Kidney (tissue), 14 donors: ENCODE measurements around the gene VRK1. TPM values are rescaled to one million over a fixed set of nuclear protein-coding genes. Genes with fewer than 3 reads are reported as not detected.

Source experiments
- DNase-seq, 5 donors: peaks; one replicate each; pipeline ENCODE4 v3.0.0-alpha.2; 2013 to 2020
- FAIRE-seq: peaks from 2 replicates; lab custom pipeline; 2012; peaks lifted over from hg19 to GRCh38; lab: Jason Lieb, UNC
- H3K27ac ChIP-seq, 2 donors: one replicate each; pipeline ENCODE4 v1.7.0; 2013; ENCODE audit warnings: low read depth in 2 of 2, low read length in 2 of 2, inconsistent platforms in 1 of 2
- H3K27me3 ChIP-seq: one replicate; pipeline ENCODE4 v1.7.1; 2013; ENCODE audit warnings: low read length, inconsistent platforms; ENCODE audit not compliant: control insufficient read depth, insufficient read depth
- H3K36me3 ChIP-seq, 3 donors: one replicate each; pipeline versions ENCODE4 v1.7.0 to v1.7.1; 2013; ENCODE audit warnings: low read length in 3 of 3, control low read depth in 1 of 3, inconsistent platforms in 1 of 3; ENCODE audit not compliant: insufficient read depth in 3 of 3, control insufficient read depth in 2 of 3
- H3K4me1 ChIP-seq, 3 donors: one replicate each; pipeline versions ENCODE4 v1.7.0 to v1.7.1; 2013; ENCODE audit warnings: low read length in 3 of 3, inconsistent platforms in 1 of 3, low read depth in 1 of 3; ENCODE audit not compliant: control insufficient read depth in 2 of 3, insufficient read depth in 2 of 3
- H3K4me3 ChIP-seq, 3 donors: one replicate each; pipeline versions ENCODE4 v1.7.0 to v1.8.1; 2013; ENCODE audit warnings: low read length in 3 of 3, control low read depth in 1 of 3, inconsistent platforms in 1 of 3
- H3K9ac ChIP-seq, 3 donors: one replicate each; pipeline versions ENCODE4 v1.7.0 to v1.7.1; 2013; ENCODE audit warnings: low read length in 3 of 3, control low read depth in 1 of 3, inconsistent platforms in 1 of 3
- H3K9me3 ChIP-seq, 3 donors: one replicate each; pipeline versions ENCODE4 v1.7.0 to v1.7.1; 2013; ENCODE audit warnings: low read length in 3 of 3, control low read depth in 1 of 3, inconsistent platforms in 1 of 3; ENCODE audit not compliant: control insufficient read depth in 2 of 3, insufficient read depth in 1 of 3
- intact Hi-C: fragments of 100-400 bp; cut with DNase I; formaldehyde crosslinking; loops from one replicate; pipeline ENCODE4 v1.11.1; 2022
- polyA plus RNA-seq: library from polyadenylated mRNA; stranded (reverse); fragments of 350-450 nt; fragmentation: Illumina TruSeq; extraction: RNeasy Lipid Tissue Mini Kit (QIAGEN cat#74804); gene quantifications from one replicate; pipeline ENCODE4 v1.2.3, GENCODE V29; 2014; ENCODE audit warnings: low read depth, low replicate concordance; ENCODE audit not compliant: insufficient read depth
- total RNA-seq: library from RNA; stranded (reverse); fragmentation: NEBNext Ultra II Directional; extraction: Animal tissue kit (Norgen Biotek cat#: 25700); gene quantifications from one replicate; pipeline ENCODE4 v1.2.1, GENCODE V29; 2021
- TF ChIP-seq, protein P1 (sequence below): IDR thresholded peaks from 3 replicates; pipeline ENCODE4 v1.5.1; 2012; ENCODE audit warnings: mild to moderate bottlenecking, moderate library complexity, borderline replicate concordance; ENCODE audit not compliant: insufficient read depth; ENCODE audit errors: extremely low read depth
- donor health status: control.
- donor health status: control.
- donor health status: control.
- donor health status: control.
- donor health status: control.
- donor health status: DM: yes; HTN: yes; CAD: no.
- donor health status: Normal renal cell carcinoma (clear cell type).

Gene VRK1
- total and polyA plus RNA-seq, 2 donors from 2014 or later: 6.6 to 15.8 TPM

DNA sequence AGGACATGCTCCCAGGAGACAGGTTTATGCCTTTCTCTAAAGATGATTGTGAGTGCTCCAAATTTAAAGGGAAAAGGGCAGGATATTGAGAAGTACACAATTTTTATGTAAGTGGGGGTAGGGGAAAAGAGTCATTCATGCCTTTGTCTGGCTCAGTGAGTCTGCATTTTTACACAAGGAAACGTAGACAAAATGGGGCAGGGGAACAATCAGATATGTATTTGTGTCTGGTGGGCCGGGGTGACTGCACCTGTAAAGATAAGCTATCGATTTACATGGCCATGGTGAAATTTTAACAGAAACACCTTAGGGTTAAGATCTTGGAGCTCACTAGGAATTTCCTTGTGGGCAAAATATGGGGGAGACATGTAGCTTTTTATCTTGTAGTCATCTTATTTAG lies 123.6 kb downstream of the VRK1 start:
- Histone ChIP-seq H3K9me3 (no peaks in the 10 kb centered on the region), H3K4me1 (no peaks in the 10 kb centered on the region), H3K36me3 (no peaks in the 10 kb centered on the region), H3K27me3 (no peaks in the 10 kb centered on the region), H3K4me3 (no peak overlapping the region), H3K9ac (no peak overlapping the region), H3K27ac (no peak overlapping the region)
- FAIRE-seq: no peak
- intact Hi-C loops: no loop called here
- no peak for DNase-seq
- TF ChIP-seq, protein P1, sequence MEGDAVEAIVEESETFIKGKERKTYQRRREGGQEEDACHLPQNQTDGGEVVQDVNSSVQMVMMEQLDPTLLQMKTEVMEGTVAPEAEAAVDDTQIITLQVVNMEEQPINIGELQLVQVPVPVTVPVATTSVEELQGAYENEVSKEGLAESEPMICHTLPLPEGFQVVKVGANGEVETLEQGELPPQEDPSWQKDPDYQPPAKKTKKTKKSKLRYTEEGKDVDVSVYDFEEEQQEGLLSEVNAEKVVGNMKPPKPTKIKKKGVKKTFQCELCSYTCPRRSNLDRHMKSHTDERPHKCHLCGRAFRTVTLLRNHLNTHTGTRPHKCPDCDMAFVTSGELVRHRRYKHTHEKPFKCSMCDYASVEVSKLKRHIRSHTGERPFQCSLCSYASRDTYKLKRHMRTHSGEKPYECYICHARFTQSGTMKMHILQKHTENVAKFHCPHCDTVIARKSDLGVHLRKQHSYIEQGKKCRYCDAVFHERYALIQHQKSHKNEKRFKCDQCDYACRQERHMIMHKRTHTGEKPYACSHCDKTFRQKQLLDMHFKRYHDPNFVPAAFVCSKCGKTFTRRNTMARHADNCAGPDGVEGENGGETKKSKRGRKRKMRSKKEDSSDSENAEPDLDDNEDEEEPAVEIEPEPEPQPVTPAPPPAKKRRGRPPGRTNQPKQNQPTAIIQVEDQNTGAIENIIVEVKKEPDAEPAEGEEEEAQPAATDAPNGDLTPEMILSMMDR: no peak

DNA sequence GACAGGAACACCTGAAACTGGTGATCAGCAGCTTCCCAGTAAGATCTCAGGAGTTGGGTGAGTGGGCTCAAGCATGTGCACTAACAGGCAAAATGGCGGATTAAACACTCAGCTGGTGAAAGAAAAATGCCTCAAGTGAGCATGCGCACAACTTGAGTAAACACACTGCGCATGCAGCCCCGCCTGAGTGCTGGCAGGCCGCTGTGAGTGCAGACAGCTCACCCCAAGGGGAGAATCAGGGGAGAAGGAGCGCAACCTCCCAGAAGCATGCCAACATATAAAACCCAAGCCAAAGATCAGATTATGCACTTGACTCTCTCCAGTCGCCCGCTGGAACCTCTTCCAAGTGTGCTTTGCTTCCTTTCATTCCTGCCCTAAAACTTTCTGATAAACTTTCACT lies 125.8 kb downstream of the VRK1 start:
- Histone ChIP-seq H3K9me3 (no peaks in the 10 kb centered on the region), H3K9ac (no peak overlapping the region), H3K4me1 (no peaks in the 10 kb centered on the region), H3K27ac (no peak overlapping the region), H3K4me3 (no peak overlapping the region), H3K27me3 (no peaks in the 10 kb centered on the region), H3K36me3 (no peaks in the 10 kb centered on the region)
- intact Hi-C loops: no loop called here
- FAIRE-seq (no peak), DNase-seq (no peak)
- TF ChIP-seq, protein P1: no peak

DNA sequence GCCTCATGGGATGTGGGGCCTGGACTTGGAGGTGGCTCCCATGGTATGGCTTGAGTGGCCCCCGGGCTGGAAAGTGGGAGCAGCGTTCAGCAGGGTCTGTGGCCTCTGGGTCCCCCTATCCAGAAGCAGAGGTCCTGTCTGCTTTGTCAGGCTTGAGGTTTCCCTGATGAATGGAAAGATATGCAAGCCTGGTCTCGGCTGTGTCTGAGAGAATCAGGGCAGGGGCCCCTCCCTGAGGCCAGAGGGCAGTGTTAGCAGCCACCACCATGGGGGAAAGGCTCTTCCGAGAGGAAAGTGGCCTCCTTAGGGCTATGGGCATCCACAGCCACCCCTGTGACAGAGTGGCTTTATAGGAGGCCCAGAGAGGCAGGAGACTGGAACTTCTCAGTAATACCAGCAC lies 128.2 kb downstream of the VRK1 start:
- no peaks in the 10 kb centered on the region for H3K9me3 ChIP-seq
- intact Hi-C loops: no loop called here
- no peak overlapping the region for H3K9ac ChIP-seq
- no peak for FAIRE-seq
- H3K27me3 ChIP-seq: no peaks in the 10 kb centered on the region
- H3K4me1 ChIP-seq: no peaks in the 10 kb centered on the region
- no peaks in the 10 kb centered on the region for H3K36me3 ChIP-seq
- TF ChIP-seq, protein P1: no peak
- H3K4me3 ChIP-seq: no peak overlapping the region
- peak in 1 of 5 donors; percentile 7 for DNase-seq
- no peak overlapping the region for H3K27ac ChIP-seq

DNA sequence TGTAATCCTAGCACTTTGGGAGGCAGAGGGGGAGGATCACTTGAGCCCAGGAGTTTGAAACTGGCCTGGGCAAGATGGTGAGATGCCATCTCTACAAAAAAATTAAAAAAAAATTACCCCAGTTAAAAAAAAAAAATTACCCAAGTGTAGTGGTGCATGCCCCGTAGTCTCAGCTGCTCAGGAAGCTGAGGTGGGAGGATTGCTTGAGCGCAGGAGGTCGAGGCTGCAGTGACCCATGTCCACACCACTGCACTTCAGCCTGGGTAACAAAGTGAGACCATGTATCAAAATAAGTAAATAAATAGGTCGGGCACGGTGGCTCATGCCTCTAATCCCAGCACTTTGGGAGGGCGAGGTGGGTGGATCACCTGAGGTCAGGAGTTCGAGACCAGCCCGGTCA lies 128.8 kb downstream of the VRK1 start:
- Histone ChIP-seq H3K4me3 (no peak overlapping the region), H3K9me3 (no peaks in the 10 kb centered on the region), H3K36me3 (no peaks in the 10 kb centered on the region), H3K9ac (no peak overlapping the region), H3K4me1 (no peaks in the 10 kb centered on the region), H3K27ac (no peak overlapping the region), H3K27me3 (no peaks in the 10 kb centered on the region)
- peak in 4 of 5 donors; percentile 55 to 70 (median 68) for DNase-seq
- no peak for FAIRE-seq
- TF ChIP-seq, protein P1: no peak
- intact Hi-C loops: no loop called here
